SH-SY5Y (cell line): ENCODE measurements around the gene ACVR1.

Experiments
- GATA2 ChIP-seq: IDR thresholded peaks from 2 replicates; pipeline ENCODE4 v1.6.1; 2011; ENCODE audit warnings: mild to moderate bottlenecking, low read depth, low read length
- GATA3 ChIP-seq: IDR thresholded peaks from 2 replicates; pipeline ENCODE4 v1.6.1; 2011; ENCODE audit warnings: low read depth, mild to moderate bottlenecking, low read length, moderate library complexity

ACVR1 gene

DNA sequence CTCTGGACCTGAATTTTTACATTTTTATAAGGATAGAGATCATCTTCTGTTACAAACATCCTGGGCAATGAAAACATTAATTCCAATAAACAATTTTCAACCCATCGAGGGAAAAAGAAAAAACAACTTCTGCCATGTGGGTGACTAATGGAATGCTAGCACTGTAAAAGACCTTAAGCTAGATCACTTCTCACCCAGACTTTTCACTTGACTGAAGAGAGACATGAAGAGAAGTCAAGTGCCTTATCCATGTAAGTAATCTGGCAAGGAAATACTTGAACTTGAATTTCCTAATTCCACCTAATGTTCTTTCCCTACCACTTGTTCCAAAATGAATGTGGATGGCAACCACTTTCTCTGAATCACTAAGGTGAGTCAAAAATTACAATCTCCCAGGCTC lies 149.2 kb downstream of the ACVR1 start:
- TF ChIP-seq GATA2 (no peak), GATA3 (no peak)

DNA sequence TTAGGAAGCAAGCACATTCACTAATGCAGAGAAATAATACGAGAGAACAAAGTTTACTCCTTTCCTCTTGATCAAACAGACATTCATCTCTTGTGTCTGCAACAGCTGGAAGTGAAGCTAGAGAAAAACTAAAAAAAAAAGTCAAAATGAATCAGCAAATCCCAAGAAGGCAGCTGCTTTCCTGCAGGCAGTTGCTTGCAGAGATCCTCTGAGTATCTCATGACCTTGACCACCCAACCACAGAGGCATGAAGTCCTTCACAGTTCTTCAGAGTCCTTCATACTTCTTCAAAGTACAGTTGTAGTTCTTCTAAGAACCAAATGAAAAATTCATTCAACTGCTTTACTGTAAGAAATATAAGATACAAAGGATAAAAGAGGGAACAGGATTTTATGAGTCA lies 150.3 kb downstream of the ACVR1 start:
- no peak for TF ChIP-seq GATA3
- no peak for TF ChIP-seq GATA2

- TF ChIP-seq GATA3 (no peak), GATA2 (no peak)
Measured at GRCh38 chr2:157722580-157723234, 153.4 kb downstream of the ACVR1 start.

DNA sequence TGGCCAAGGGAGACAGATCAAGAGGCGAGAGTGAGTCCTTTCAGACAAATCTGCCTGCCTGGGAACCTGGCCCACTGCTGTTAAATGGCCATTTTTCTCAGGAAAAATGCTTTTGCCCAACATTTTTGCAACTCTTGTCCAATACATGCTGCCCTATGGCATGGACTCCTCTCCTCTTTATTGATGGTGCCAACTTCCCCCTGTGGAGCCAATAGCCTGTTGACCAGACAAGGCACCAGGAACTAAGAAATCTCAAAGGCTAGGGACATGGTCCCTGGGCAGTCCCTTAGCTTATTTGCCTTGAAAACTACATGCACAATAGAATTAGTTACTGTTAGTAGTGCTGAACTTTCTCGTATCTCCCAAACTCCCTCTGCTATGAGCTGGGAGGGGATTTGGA lies 155.6 kb downstream of the ACVR1 start:
- TF ChIP-seq GATA2 = no peak

DNA sequence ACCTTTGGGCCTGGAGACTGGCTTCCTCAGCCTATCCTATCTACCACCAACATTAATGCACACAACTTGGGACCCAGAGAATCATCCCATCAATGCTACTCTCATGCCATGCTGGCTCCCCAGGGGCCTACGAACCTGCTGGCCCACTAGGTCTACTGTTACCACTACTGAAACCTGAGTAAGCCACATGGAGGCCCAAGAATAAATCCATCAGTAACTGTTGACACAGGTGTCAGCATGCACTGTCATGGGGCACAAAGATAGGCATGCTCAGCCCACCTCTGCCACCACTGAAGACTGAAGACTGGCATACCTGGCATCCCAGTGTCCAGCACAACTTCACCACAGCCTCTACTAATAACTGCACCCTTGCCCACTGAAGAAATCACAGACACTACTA lies 176.3 kb downstream of the ACVR1 start:
- no peak for TF ChIP-seq GATA2
- no peak for TF ChIP-seq GATA3

- TF ChIP-seq GATA2 (no peak), GATA3 (no peak)
Measured at GRCh38 chr2:157699009-157699408, 177.1 kb downstream of the ACVR1 start.

DNA sequence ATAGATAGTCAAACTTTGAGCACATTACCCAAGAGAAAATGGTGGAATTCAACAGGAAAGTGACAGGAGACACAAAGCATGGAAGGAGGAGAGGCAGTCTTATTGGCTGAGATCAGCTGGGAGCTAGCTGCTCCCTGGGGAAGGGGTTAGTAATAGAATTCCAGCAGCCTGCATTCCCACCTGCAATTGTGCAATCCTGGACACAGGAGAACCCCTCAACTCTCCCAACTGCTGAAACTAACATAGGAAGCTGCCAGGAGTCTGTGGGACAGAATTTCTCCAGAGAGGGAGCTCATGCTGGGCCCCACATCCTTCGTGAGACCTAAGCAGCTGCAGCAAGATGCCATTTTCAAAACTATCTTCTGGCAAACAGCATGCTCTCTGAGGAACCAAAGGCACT lies 177.7 kb downstream of the ACVR1 start:
- TF ChIP-seq GATA2 = no peak
- TF ChIP-seq GATA3 = no peak

DNA sequence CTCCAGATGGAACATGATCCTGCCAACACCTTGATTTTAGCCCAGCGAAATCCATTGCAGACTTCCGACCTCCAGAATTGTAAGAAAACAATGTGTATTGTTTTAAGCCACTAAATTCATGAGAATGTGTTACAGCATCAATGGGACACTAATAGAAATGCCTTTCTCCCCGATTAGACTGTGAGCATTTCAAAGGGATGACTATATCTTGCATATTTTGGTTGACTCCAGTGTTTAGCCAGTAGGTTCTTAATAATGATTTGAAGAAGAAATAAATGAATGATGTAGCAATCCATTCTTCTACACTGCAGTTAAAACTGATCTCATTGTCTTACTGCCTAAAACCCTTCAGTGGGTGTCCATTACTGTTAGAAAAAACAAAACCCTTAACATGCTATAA lies 180.1 kb downstream of the ACVR1 start:
- TF ChIP-seq GATA2 = no peak
- TF ChIP-seq GATA3 = no peak

GRCh38 chr2:157692768-157693167 lies 183.4 kb downstream of the ACVR1 start:
- TF ChIP-seq GATA3 (no peak), GATA2 (no peak)

- TF ChIP-seq GATA2 (no peak), GATA3 (no peak)
Measured at GRCh38 chr2:157691695-157692094, 184.4 kb downstream of the ACVR1 start.

- no peak for TF ChIP-seq GATA2
- TF ChIP-seq GATA3 = no peak
Measured at GRCh38 chr2:157691131-157691530, 185.0 kb downstream of the ACVR1 start.
